Nephron progenitor cell (in vitro differentiated cells): Measurements from ENCODE around the gene VSIR.

Experiments
- DNase-seq: peaks from one replicate; pipeline ENCODE4 v3.0.0; 2021
- H3K27ac Mint-ChIP-seq: 2 replicates; pipeline ENCODE4 v1.8.0; 2021; ENCODE audit warnings: mild to moderate bottlenecking, moderate library complexity, mixed read lengths
- H3K27me3 Mint-ChIP-seq: 2 replicates; pipeline ENCODE4 v1.8.0; 2021; ENCODE audit warnings: mild to moderate bottlenecking, low read depth, mixed read lengths; ENCODE audit not compliant: poor library complexity
- H3K36me3 Mint-ChIP-seq: 2 replicates; pipeline ENCODE4 v1.8.0; 2021; ENCODE audit warnings: low read depth, mixed read lengths
- H3K4me1 Mint-ChIP-seq: 2 replicates; pipeline ENCODE4 v1.8.0; 2021; ENCODE audit warnings: mixed read lengths
- H3K4me3 Mint-ChIP-seq: 2 replicates; pipeline ENCODE4 v1.8.0; 2021; ENCODE audit warnings: mild to moderate bottlenecking, moderate library complexity, mixed read lengths
- H3K9me3 Mint-ChIP-seq: 2 replicates; pipeline ENCODE4 v1.8.0; 2021; ENCODE audit warnings: mild to moderate bottlenecking, moderate library complexity, mixed read lengths
- CTCF ChIP-seq: fragments of 200-600 bp; sonication (generic); IDR thresholded peaks from 2 replicates; pipeline ENCODE4 v1.5.0; 2021; ENCODE audit warnings: antibody characterized with exemption

Gene VSIR

GRCh38 chr10:71721313-71721712, 52.0 kb downstream of the VSIR start:
- TF ChIP-seq CTCF, result no peak
- peaks cover 73% of the 10 kb centered on the region for H3K4me1 Mint-ChIP-seq
- DNase-seq, result no peak
- no peak overlapping the region for H3K27ac Mint-ChIP-seq
- peaks cover 3% of the 10 kb centered on the region for H3K9me3 Mint-ChIP-seq
- H3K27me3 Mint-ChIP-seq, result peaks cover 12% of the 10 kb centered on the region
- peak overlapping the region; percentile 35 for H3K4me3 Mint-ChIP-seq
- no peaks in the 10 kb centered on the region for H3K36me3 Mint-ChIP-seq

GRCh38 chr10:71720288-71720687, 53.0 kb downstream of the VSIR start:
- no peak for TF ChIP-seq CTCF

GRCh38 chr10:71719464-71720201, 53.7 kb downstream of the VSIR start, which contains the start of gene C10orf105:
TSS of gene C10orf105 (minus strand) at chr10:71719778. CDS start at chr10:71716337, 3,441 bp downstream.
- no peak for TF ChIP-seq CTCF
- peak; percentile 42 for DNase-seq

More at GRCh38 chr10:71720288-71720687, 53.0 kb downstream of the VSIR start:
- H3K27ac Mint-ChIP-seq, result no peak overlapping the region
- no peak overlapping the region for H3K4me3 Mint-ChIP-seq
- H3K36me3 Mint-ChIP-seq, result no peaks in the 10 kb centered on the region
- peaks cover 3% of the 10 kb centered on the region for H3K9me3 Mint-ChIP-seq
- peaks cover 62% of the 10 kb centered on the region for H3K4me1 Mint-ChIP-seq
- no peak for DNase-seq
- peaks cover 17% of the 10 kb centered on the region for H3K27me3 Mint-ChIP-seq

DNA sequence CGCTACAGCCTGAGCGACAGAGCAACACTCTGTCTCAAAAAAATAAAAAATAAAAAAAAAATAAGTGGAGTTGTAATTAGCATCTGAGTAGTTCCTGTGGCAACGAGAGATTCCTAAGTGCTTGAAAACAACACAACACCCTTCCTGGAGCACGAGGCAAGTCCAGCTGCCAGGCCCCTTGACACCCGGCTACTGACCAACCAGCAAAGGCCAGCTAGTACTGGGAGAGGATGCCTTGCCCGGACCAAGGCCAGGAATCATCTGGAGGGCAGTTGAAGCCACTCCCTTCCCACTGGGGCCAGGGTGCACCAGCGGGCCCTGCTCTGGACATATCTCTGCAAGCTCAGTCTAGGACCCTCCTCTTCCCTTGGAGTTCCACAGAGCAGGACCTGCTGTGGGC, 54.3 kb downstream of the VSIR start:
- Mint-ChIP-seq H3K4me3 (no peak overlapping the region), H3K9me3 (peaks cover 3% of the 10 kb centered on the region), H3K27ac (no peak overlapping the region), H3K4me1 (peaks cover 62% of the 10 kb centered on the region), H3K27me3 (peaks cover 17% of the 10 kb centered on the region), H3K36me3 (no peaks in the 10 kb centered on the region)
- DNase-seq, result no peak
- no peak for TF ChIP-seq CTCF

More at GRCh38 chr10:71719464-71720201, 53.7 kb downstream of the VSIR start, which contains the start of gene C10orf105:
- Mint-ChIP-seq H3K4me1 (peaks cover 59% of the 10 kb centered on the region), H3K4me3 (no peak within 1 kb of the TSS), H3K27ac (no peak within 1 kb of the TSS), H3K9me3 (peaks cover 3% of the 10 kb centered on the region), H3K27me3 (peaks cover 17% of the 10 kb centered on the region), H3K36me3 (no peaks in the 10 kb centered on the region)

DNA sequence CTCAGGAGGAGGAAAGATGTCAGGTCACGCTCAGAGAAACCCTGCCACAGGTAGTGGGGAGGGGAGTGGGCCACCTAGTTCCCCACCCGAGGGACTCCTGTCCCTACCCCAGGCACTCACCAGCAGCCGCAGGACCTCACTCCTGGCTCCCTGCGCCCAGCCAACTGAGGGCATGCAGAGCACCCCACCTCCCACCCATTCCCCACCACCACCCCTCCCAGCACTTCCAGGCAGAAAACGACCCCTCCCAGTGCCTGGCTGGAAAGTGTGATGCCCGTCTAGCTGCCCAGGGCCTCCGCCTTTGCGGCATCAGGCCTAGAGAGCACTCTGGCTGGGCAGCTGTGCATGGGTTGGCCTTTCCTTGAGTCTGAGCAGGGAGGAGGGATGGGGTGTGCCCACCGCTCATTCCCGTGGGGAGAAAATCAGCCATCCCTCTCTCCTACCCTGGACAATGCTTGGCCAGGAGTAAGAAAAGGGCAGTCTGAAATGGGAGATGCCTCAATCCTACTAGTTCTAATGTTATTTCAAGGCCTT, 55.1 kb downstream of the VSIR start:
- DNase-seq, result no peak
- H3K27ac Mint-ChIP-seq, result no peak overlapping the region
- peaks cover 3% of the 10 kb centered on the region for H3K9me3 Mint-ChIP-seq

More for the DNA sequence above, 55.1 kb downstream of the VSIR start:
- no peak overlapping the region for H3K4me3 Mint-ChIP-seq
- no peak for TF ChIP-seq CTCF
- H3K4me1 Mint-ChIP-seq, result peaks cover 62% of the 10 kb centered on the region
- H3K27me3 Mint-ChIP-seq, result peaks cover 17% of the 10 kb centered on the region
- no peaks in the 10 kb centered on the region for H3K36me3 Mint-ChIP-seq
